Measurements from ENCODE around the gene CAPG. TPM values are rescaled to one million over a fixed set of nuclear protein-coding genes. Genes with fewer than 3 reads are reported as not detected.

The CAPG gene
- polyA plus RNA-seq, 1 donor from 2014 or later = not detected

- no peaks in the 10 kb centered on the region for H3F3A ChIP-seq (ENCODE audit: insufficient read depth, low read length, poor library complexity, severe bottlenecking)
- H3K4me2 ChIP-seq (ENCODE audit: low read length) = no peak overlapping the region
- H4K20me1 ChIP-seq (ENCODE audit: insufficient read depth) = no peaks in the 10 kb centered on the region
- peak overlapping the region; percentile 41 for H3K9ac ChIP-seq (ENCODE audit: low read length)
- H3K36me3 ChIP-seq (ENCODE audit: insufficient read depth, low read length) = no peaks in the 10 kb centered on the region
- peak overlapping the region; percentile 70 for H3K27ac ChIP-seq (ENCODE audit: low read length)
- TF ChIP-seq EP300 (conservative IDR thresholded peaks at IDR 0.05; ENCODE audit: poor library complexity, severe bottlenecking) = no peak
- TF ChIP-seq SMC3 (conservative IDR thresholded peaks at IDR 0.05; ENCODE audit: poor library complexity) = no peak
- no peak for TF ChIP-seq EZH2 (IDR thresholded peaks at IDR 0.05; ENCODE audit: borderline replicate concordance, insufficient read depth, low read length, poor library complexity, severe bottlenecking)
- TF ChIP-seq CTCF (IDR thresholded peaks at IDR 0.05; ENCODE audit: poor library complexity, severe bottlenecking) = no peak
- TF ChIP-seq RAD21 (conservative IDR thresholded peaks at IDR 0.05) = no peak
- no peak for TF ChIP-seq REST (IDR thresholded peaks at IDR 0.05; ENCODE audit: borderline replicate concordance)
- TF ChIP-seq TAF1 (IDR thresholded peaks at IDR 0.05; ENCODE audit: low read depth) = no peak
- TF ChIP-seq MXI1 (conservative IDR thresholded peaks at IDR 0.05; ENCODE audit: poor library complexity, severe bottlenecking) = no peak
- no peak for TF ChIP-seq POLR2AphosphoS5 (IDR thresholded peaks at IDR 0.05)
- no peak overlapping the region for H3K4me3 ChIP-seq (ENCODE audit: low read length)
- H2AFZ ChIP-seq (ENCODE audit: low read depth, low read length) = no peak overlapping the region
- no peaks in the 10 kb centered on the region for H3K79me2 ChIP-seq (replicated peaks; ENCODE audit: insufficient read depth, low read length)
- no peaks in the 10 kb centered on the region for H3K27me3 ChIP-seq (ENCODE audit: insufficient read depth, low read depth, low read length)
- H3K9me3 ChIP-seq (ENCODE audit: low read length) = no peaks in the 10 kb centered on the region
- no peaks in the 10 kb centered on the region for H3K9me2 ChIP-seq (ENCODE audit: insufficient read depth, low read length)
Observed at GRCh38 chr2:85433511-85434089, 23.4 kb upstream of the CAPG start.

GRCh38 chr2:85431570-85432205 is 21.5 kb upstream of the CAPG start:
- H3K9me2 ChIP-seq (ENCODE audit: insufficient read depth, low read length) = no peaks in the 10 kb centered on the region
- no peaks in the 10 kb centered on the region for H3F3A ChIP-seq (ENCODE audit: insufficient read depth, low read length, poor library complexity, severe bottlenecking)
- no peaks in the 10 kb centered on the region for H3K79me2 ChIP-seq (replicated peaks; ENCODE audit: insufficient read depth, low read length)
- peak overlapping the region; percentile 99 for H3K27ac ChIP-seq (ENCODE audit: low read length)
- TF ChIP-seq EP300 (conservative IDR thresholded peaks at IDR 0.05; ENCODE audit: poor library complexity, severe bottlenecking) (peak; percentile 32), REST (IDR thresholded peaks at IDR 0.05; ENCODE audit: borderline replicate concordance) (no peak), POLR2AphosphoS5 (IDR thresholded peaks at IDR 0.05) (no peak), CTCF (IDR thresholded peaks at IDR 0.05; ENCODE audit: poor library complexity, severe bottlenecking) (no peak)
- H3K4me3 ChIP-seq (ENCODE audit: low read length) = peak overlapping the region; percentile 59
- H3K36me3 ChIP-seq (ENCODE audit: insufficient read depth, low read length) = no peaks in the 10 kb centered on the region
- H3K4me2 ChIP-seq (ENCODE audit: low read length) = peak overlapping the region; percentile 72
- H2AFZ ChIP-seq (ENCODE audit: low read depth, low read length) = peak overlapping the region; percentile 65
- H4K20me1 ChIP-seq (ENCODE audit: insufficient read depth) = no peaks in the 10 kb centered on the region
- H3K9ac ChIP-seq (ENCODE audit: low read length) = peak overlapping the region; percentile 79
- H3K27me3 ChIP-seq (ENCODE audit: insufficient read depth, low read depth, low read length) = no peaks in the 10 kb centered on the region
- H3K9me3 ChIP-seq (ENCODE audit: low read length) = no peaks in the 10 kb centered on the region
